ENCODE results near the gene OBSCN.

Gene OBSCN

GRCh38 chr1:228217551-228218344 lies 9.9 kb downstream of the OBSCN start:
- no peaks in the 10 kb centered on the region for H4K20me1 ChIP-seq (ENCODE audit: insufficient read depth, low read length)
- no peaks in the 10 kb centered on the region for H3K9me2 ChIP-seq (ENCODE audit: low read depth, low read length)
- H3K36me3 ChIP-seq (ENCODE audit: insufficient read depth, low read length), result no peaks in the 10 kb centered on the region
- H3F3A ChIP-seq (ENCODE audit: insufficient read depth, low read length), result no peaks in the 10 kb centered on the region
- TF ChIP-seq CTCF (IDR thresholded peaks at IDR 0.05; ENCODE audit: low read length) (no peak), EZH2 (IDR thresholded peaks at IDR 0.05; ENCODE audit: borderline replicate concordance, low read length) (no peak)
- H3K4me2 ChIP-seq (ENCODE audit: low read length), result no peak overlapping the region
- no peak overlapping the region for H3K9ac ChIP-seq (ENCODE audit: low read length)
- H3K27me3 ChIP-seq (ENCODE audit: insufficient read depth, low read length), result no peaks in the 10 kb centered on the region
- no peak overlapping the region for H3K4me3 ChIP-seq (ENCODE audit: low read depth, low read length, poor library complexity, severe bottlenecking)
- H3K4me1 ChIP-seq (ENCODE audit: insufficient read depth, low read length, severe bottlenecking), result peaks cover 10% of the 10 kb centered on the region
- no peaks in the 10 kb centered on the region for H3K79me2 ChIP-seq (ENCODE audit: insufficient read depth, low read length)
- no peak overlapping the region for H2AFZ ChIP-seq (ENCODE audit: low read length)
- H3K9me3 ChIP-seq (ENCODE audit: low read length), result no peaks in the 10 kb centered on the region
- no peak overlapping the region for H3K27ac ChIP-seq (ENCODE audit: low read depth, low read length, poor library complexity, severe bottlenecking)

DNA sequence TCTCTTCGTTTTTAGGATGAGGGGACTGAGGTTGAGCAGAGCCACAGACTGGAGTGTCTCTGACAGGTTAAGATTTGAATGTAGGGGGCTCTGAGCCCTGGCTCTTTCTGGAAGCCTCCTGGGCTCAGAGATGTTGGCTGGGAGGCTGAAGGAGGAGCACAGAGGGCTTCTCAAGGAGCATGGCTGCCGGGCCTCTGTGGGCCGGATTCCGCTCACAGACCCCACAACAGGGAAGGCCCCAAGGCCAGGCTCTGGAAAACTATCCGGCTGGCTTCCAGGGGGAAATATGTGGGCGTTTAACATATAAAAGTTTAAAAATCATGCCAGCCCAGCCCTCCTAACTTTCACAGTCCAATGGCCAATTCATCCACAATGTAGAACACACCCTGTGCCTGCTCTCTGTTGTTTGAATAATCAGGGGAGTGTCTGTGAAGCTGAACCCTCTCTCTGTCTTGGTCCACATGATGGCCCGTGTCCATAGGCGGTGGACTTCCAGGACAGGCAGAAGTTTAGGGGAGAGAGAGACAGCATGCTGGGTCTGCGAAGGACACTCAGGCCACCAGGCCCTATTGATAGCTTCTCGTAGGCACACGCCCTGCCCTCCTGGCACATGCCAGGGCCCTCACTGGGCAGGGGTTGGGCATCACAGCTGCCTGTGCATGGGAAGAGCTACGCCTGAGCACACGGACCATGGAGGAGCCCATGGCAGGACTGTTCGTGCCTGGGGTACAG lies 10.8 kb downstream of the OBSCN start:
- Histone ChIP-seq H2AFZ (ENCODE audit: low read length) (no peak overlapping the region), H4K20me1 (ENCODE audit: insufficient read depth, low read length) (no peaks in the 10 kb centered on the region), H3K27ac (ENCODE audit: low read depth, low read length, poor library complexity, severe bottlenecking) (no peak overlapping the region), H3K9me2 (ENCODE audit: low read depth, low read length) (no peaks in the 10 kb centered on the region), H3K27me3 (ENCODE audit: insufficient read depth, low read length) (no peaks in the 10 kb centered on the region), H3K4me2 (ENCODE audit: low read length) (no peak overlapping the region), H3K9ac (ENCODE audit: low read length) (no peak overlapping the region), H3K36me3 (ENCODE audit: insufficient read depth, low read length) (no peaks in the 10 kb centered on the region), H3F3A (ENCODE audit: insufficient read depth, low read length) (no peaks in the 10 kb centered on the region), H3K79me2 (ENCODE audit: insufficient read depth, low read length) (no peaks in the 10 kb centered on the region), H3K4me1 (ENCODE audit: insufficient read depth, low read length, severe bottlenecking) (peaks cover 6% of the 10 kb centered on the region), H3K9me3 (ENCODE audit: low read length) (no peaks in the 10 kb centered on the region), H3K4me3 (ENCODE audit: low read depth, low read length, poor library complexity, severe bottlenecking) (no peak overlapping the region)
- TF ChIP-seq CTCF (IDR thresholded peaks at IDR 0.05; ENCODE audit: low read length), result no peak
- no peak for TF ChIP-seq EZH2 (IDR thresholded peaks at IDR 0.05; ENCODE audit: borderline replicate concordance, low read length)

- TF ChIP-seq EZH2 (IDR thresholded peaks at IDR 0.05; ENCODE audit: borderline replicate concordance, low read length), result no peak
- TF ChIP-seq CTCF (IDR thresholded peaks at IDR 0.05; ENCODE audit: low read length), result no peak
- Histone ChIP-seq H3K9me2 (ENCODE audit: low read depth, low read length) (no peaks in the 10 kb centered on the region), H3K79me2 (ENCODE audit: insufficient read depth, low read length) (no peaks in the 10 kb centered on the region), H3K9ac (ENCODE audit: low read length) (no peak overlapping the region), H3K4me1 (ENCODE audit: insufficient read depth, low read length, severe bottlenecking) (peaks cover 6% of the 10 kb centered on the region), H3K27ac (ENCODE audit: low read depth, low read length, poor library complexity, severe bottlenecking) (no peak overlapping the region), H3K36me3 (ENCODE audit: insufficient read depth, low read length) (no peaks in the 10 kb centered on the region), H3K9me3 (ENCODE audit: low read length) (no peaks in the 10 kb centered on the region), H3F3A (ENCODE audit: insufficient read depth, low read length) (no peaks in the 10 kb centered on the region), H4K20me1 (ENCODE audit: insufficient read depth, low read length) (no peaks in the 10 kb centered on the region), H3K4me3 (ENCODE audit: low read depth, low read length, poor library complexity, severe bottlenecking) (no peak overlapping the region), H3K27me3 (ENCODE audit: insufficient read depth, low read length) (no peaks in the 10 kb centered on the region; the same call in 1 of the 2 replicates), H3K4me2 (ENCODE audit: low read length) (no peak overlapping the region), H2AFZ (ENCODE audit: low read length) (no peak overlapping the region)
Observed at GRCh38 chr1:228219245-228219961, 11.6 kb downstream of the OBSCN start.
